Stimulated activated CD8-positive, alpha-beta memory T cell treated with anti-CD3 and anti-CD28 coated beads, Interleukin-2, amount 100 ng/mL, for 48 hours (primary cell): Measurements from ENCODE around the gene GRAMD1B.

Experiments used
- DNase-seq, 2 donors: peaks; one replicate each; pipeline ENCODE4 v3.0.0-alpha.2; 2020; ENCODE audit warnings: low read depth in 2 of 2

Gene GRAMD1B

GRCh38 chr11:123587559-123587958 lies 157.5 kb downstream of the GRAMD1B start:
- no peak for DNase-seq

GRCh38 chr11:123588117-123588863 lies 158.2 kb downstream of the GRAMD1B start:
- DNase-seq: no peak

- no peak for DNase-seq
Observed at GRCh38 chr11:123588864-123589262, 158.8 kb downstream of the GRAMD1B start.

- no peak for DNase-seq
Observed at GRCh38 chr11:123590296-123590912, 160.3 kb downstream of the GRAMD1B start.

DNA sequence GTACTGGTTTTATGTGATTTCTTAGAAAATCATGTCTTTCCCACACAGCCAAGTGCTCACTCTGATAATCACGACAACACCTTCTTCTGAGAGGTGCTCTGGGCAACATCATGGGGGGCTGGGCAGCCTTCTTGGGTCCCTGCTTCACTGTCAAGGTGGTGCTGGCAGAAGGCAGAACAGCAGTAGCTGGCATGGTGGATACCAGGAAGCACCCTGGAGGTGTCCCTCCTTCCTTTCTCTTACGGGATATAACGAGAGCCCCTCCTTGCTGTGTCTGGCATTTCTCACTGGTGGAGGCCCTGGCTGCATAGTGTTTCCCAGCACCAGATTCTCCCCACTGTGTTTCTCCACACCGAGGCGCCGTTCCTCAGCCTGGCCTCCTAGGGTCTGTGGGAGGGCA lies 163.5 kb downstream of the GRAMD1B start:
- DNase-seq: no peak

DNA sequence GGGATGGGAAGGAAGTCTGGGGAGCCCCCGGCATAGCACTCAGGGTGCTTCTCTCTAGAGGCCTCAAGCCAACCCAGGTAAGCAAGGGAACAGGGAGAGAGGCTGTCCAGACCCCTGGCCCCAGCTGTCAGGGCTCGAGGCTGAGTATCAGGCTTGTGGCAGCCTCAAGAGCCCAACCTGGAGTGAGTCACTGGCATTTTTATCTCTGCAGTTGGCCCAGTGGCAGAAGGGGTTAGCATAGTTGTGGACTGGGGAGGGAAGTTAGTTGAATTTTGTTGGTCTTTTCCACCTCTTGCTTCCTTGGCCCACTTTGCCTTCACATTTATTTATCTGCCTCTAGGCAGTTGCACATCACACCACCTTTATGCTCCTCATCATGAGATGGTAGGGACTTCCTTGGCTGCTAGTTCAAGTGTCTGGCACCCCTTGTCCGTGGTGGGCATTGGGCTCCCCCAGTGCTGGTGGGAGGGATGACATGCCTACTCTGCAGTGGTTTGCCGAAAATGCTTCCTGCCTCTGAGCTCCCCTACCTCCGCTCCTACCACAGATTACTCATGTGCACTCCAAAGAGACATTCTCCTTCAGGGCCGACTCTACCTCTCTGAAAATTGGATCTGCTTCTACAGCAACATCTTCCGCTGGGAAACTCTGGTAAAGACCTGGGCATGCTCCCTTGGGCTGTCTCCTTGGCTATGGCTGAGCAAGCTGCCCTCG lies 164.3 kb downstream of the GRAMD1B start:
- no peak for DNase-seq

GRCh38 chr11:123594921-123595320 lies 164.9 kb downstream of the GRAMD1B start:
- DNase-seq: no peak

DNA sequence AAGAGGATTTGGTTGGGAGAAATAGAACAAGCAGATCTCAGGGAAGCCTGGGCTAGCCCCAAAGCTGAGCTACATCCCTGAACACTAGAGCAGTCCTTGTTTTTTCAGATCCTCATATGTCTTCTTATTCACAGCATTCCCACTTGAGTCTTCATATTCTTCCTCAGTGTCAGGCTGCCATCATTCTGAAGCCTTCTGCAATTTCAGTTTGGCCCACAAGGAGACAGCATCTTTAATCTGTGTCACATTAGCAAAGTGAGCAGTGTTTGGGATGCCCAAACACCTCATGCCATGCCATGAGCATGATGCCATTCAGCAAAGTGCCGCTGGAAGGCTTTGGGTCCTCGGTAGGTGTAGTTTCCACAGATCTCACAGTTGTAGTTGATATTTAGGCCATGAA lies 167.8 kb downstream of the GRAMD1B start:
- no peak for DNase-seq

GRCh38 chr11:123601136-123601535 lies 171.1 kb downstream of the GRAMD1B start:
- DNase-seq: no peak

DNA sequence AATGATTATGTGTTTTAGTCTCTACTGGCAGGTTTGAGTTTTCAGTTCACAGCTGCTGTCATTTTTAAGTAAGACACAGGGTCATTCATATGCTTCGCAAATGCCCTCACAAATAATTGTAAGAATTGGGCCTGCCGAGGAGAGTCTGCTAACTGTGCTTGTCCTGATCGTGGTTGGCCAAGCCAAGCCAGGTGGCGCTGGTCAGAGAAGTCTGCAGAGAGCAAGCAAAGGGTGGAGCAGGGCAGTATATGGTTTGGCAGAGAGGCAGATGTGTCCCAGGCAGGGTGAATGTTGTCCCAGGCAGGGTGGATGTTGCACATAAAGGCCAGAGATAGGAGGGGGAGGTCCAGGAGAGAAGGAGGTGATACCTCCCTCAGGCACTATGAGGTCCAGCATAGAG lies 171.7 kb downstream of the GRAMD1B start:
- no peak for DNase-seq

GRCh38 chr11:123603666-123604065 lies 173.6 kb downstream of the GRAMD1B start:
- no peak for DNase-seq

DNA sequence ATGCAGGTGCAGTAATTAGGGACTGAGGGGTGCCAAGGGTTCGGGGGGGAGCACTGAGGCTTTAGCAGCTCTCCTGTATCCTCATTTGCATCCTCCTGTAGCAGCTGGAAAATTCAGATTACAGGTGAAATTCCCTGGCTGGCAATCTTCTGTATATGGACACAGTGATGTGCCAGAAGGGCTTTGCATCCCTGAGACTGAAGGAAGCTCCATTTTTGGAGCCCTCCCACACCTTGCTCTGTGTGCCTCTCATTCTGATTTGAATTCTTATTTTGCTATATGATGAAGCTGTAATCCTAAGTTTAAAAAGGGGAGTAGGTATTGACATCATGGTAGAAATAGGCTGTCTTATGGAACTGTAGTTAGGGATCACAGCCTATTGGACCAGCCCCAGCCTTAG lies 177.7 kb downstream of the GRAMD1B start:
- DNase-seq: no peak

GRCh38 chr11:123608371-123608770 lies 178.3 kb downstream of the GRAMD1B start:
- no peak for DNase-seq

DNA sequence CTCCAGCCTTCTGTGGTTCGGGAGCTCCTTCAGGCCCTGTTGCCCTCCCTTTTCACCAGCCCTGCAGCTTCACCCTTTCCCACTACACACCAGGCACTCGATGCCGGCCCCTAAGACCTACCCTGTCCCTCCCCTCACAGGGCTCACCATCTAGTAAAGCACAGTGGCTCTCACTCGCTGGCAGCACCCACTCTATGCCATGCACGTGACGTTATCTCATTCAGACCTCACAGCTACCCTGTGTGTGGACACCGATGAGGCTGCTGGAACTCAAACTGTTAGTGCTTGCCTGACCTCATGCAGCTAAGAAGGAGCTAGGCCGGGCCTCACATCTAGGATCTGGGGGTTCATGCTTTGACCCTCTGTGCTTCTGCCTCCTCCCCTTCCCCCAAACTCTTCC lies 178.9 kb downstream of the GRAMD1B start:
- no peak for DNase-seq

GRCh38 chr11:123611698-123612097 lies 181.6 kb downstream of the GRAMD1B start:
- DNase-seq: no peak

DNA sequence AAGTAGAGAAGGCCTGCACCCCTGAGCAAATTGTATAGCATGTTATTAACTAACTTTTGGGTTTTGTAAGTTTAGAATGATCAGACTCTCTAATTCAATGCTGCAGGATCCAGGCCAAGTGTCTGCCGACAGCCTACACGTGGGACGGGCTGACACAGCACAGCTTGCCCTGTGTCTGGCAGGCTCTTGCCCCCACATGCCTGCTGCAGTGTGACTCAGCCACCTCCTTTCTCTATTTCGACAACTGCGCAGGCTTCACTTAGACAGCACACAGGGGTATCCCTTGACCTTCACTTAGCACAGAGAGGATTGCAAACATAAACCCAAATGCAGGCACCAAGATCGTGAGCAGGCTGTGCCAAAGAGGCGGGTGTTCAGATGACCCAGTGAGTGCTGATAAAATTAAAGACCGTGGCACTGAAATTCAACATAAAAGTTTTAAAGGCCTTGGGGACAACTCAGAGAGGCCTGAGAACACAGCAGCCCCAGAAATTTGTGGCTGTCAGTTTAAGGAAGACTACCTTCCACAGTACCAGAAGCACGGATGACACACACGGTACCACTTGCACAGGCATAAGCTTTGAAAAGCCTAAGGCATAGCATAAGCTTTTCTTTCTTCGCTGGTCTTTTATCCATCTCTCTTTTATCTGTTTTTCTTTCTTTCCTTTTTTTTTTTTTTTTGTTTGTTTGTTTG lies 186.6 kb downstream of the GRAMD1B start:
- no peak for DNase-seq

DNA sequence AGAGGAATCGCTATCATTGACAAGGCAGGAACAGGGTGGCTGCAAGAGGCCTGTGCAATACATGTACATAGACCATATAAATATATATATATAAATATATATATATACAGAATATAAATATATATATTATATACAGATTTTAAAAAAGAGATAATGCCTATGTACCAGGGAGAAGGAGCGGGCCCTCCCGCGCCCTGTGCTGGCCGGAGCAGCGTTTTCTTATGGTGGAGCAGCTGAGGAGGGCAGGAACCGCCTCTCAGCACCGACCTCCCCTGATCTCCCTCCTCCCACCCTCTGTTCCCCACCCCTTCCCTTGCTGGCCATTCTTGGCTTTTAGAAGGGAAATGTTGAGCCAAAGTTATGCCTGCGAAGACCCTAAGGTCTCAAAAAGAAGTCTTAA lies 192.5 kb downstream of the GRAMD1B start:
- DNase-seq: no peak

GRCh38 chr11:123624974-123625373 lies 194.9 kb downstream of the GRAMD1B start:
- no peak for DNase-seq

- DNase-seq: no peak
Observed at GRCh38 chr11:123628936-123629683, 199.0 kb downstream of the GRAMD1B start.

DNA sequence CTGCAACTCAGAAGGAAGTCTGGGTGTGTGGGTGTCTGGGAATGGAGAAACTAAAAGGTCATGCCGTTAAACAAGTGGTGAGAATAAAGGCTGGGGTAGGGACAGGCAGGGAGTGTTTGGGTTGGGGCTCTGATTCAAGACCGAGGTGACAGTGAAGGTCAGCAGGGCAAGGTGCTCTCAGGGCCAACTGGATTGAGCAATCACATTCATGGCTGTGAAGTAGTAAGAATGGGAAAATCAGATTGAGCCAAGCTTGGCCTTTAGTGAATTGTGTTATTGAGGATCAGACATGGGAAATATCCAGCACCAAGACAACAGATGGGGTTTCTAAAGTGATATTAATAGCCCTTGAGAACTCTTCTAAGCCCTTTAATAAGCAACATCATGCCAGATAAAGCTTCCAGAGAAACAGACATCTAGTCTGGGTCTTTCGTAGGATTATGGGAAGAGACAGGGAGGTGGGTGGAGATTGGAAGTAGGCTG lies 200.1 kb downstream of the GRAMD1B start:
- no peak for DNase-seq

- DNase-seq: no peak
Observed at GRCh38 chr11:123640029-123640428, 210.0 kb downstream of the GRAMD1B start.
